ENCODE results near the gene HSP90AB1. TPM values are rescaled to one million over a fixed set of nuclear protein-coding genes. Genes with fewer than 3 reads are reported as not detected.

Gene HSP90AB1
- polyA plus RNA-seq, 1 donor from 2014 or later = 522 TPM

DNA sequence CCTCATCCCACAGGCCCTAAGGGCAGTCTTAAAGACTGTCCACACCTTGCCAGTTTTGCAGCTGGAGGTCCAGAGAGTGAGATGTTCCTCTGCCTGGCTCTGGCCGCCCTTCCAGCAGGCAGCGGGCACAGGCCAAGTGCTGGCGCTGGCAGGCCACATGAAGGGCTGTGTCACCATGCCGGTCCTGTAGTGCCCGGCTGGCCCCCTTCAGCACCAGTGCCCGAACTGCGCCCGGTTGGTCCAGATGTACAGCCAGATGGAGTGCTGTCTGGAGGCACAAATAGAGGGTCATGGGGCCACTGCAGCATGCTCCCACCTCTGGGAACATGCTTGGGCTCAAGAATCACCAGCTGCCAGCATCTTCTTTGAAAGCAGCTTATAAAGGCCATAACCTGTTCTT lies 14.7 kb downstream of the HSP90AB1 start:
- no peak overlapping the region for H3K4me2 ChIP-seq (ENCODE audit: low read length)
- H3K27ac ChIP-seq (ENCODE audit: low read length) = no peak overlapping the region
- TF ChIP-seq, protein P1, sequence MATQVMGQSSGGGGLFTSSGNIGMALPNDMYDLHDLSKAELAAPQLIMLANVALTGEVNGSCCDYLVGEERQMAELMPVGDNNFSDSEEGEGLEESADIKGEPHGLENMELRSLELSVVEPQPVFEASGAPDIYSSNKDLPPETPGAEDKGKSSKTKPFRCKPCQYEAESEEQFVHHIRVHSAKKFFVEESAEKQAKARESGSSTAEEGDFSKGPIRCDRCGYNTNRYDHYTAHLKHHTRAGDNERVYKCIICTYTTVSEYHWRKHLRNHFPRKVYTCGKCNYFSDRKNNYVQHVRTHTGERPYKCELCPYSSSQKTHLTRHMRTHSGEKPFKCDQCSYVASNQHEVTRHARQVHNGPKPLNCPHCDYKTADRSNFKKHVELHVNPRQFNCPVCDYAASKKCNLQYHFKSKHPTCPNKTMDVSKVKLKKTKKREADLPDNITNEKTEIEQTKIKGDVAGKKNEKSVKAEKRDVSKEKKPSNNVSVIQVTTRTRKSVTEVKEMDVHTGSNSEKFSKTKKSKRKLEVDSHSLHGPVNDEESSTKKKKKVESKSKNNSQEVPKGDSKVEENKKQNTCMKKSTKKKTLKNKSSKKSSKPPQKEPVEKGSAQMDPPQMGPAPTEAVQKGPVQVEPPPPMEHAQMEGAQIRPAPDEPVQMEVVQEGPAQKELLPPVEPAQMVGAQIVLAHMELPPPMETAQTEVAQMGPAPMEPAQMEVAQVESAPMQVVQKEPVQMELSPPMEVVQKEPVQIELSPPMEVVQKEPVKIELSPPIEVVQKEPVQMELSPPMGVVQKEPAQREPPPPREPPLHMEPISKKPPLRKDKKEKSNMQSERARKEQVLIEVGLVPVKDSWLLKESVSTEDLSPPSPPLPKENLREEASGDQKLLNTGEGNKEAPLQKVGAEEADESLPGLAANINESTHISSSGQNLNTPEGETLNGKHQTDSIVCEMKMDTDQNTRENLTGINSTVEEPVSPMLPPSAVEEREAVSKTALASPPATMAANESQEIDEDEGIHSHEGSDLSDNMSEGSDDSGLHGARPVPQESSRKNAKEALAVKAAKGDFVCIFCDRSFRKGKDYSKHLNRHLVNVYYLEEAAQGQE (IDR thresholded peaks at IDR 0.05; ENCODE audit: borderline replicate concordance) = no peak
- no peak for TF ChIP-seq EP300 (conservative IDR thresholded peaks at IDR 0.05; ENCODE audit: poor library complexity, severe bottlenecking)
- TF ChIP-seq RAD21 (conservative IDR thresholded peaks at IDR 0.05) = no peak
- no peak for TF ChIP-seq EZH2 (IDR thresholded peaks at IDR 0.05; ENCODE audit: borderline replicate concordance, insufficient read depth, low read length, poor library complexity, severe bottlenecking)
- TF ChIP-seq POLR2AphosphoS5 (IDR thresholded peaks at IDR 0.05) = no peak
- TF ChIP-seq SMC3 (conservative IDR thresholded peaks at IDR 0.05; ENCODE audit: poor library complexity) = no peak
- TF ChIP-seq MXI1 (conservative IDR thresholded peaks at IDR 0.05; ENCODE audit: poor library complexity, severe bottlenecking) = no peak
- TF ChIP-seq TAF1 (IDR thresholded peaks at IDR 0.05; ENCODE audit: low read depth) = no peak
- TF ChIP-seq, protein P2, sequence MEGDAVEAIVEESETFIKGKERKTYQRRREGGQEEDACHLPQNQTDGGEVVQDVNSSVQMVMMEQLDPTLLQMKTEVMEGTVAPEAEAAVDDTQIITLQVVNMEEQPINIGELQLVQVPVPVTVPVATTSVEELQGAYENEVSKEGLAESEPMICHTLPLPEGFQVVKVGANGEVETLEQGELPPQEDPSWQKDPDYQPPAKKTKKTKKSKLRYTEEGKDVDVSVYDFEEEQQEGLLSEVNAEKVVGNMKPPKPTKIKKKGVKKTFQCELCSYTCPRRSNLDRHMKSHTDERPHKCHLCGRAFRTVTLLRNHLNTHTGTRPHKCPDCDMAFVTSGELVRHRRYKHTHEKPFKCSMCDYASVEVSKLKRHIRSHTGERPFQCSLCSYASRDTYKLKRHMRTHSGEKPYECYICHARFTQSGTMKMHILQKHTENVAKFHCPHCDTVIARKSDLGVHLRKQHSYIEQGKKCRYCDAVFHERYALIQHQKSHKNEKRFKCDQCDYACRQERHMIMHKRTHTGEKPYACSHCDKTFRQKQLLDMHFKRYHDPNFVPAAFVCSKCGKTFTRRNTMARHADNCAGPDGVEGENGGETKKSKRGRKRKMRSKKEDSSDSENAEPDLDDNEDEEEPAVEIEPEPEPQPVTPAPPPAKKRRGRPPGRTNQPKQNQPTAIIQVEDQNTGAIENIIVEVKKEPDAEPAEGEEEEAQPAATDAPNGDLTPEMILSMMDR (IDR thresholded peaks at IDR 0.05; ENCODE audit: poor library complexity, severe bottlenecking) = no peak
- no peaks in the 10 kb centered on the region for H3K9me2 ChIP-seq (ENCODE audit: insufficient read depth, low read length)
- H3K36me3 ChIP-seq (ENCODE audit: insufficient read depth, low read length) = no peaks in the 10 kb centered on the region
- no peaks in the 10 kb centered on the region for H3K27me3 ChIP-seq (ENCODE audit: insufficient read depth, low read depth, low read length)
- no peak overlapping the region for H2AFZ ChIP-seq (ENCODE audit: low read depth, low read length)
- H3K9ac ChIP-seq (ENCODE audit: low read length) = no peak overlapping the region
- H3K79me2 ChIP-seq (replicated peaks; ENCODE audit: insufficient read depth, low read length) = peaks cover 19% of the 10 kb centered on the region
- H3F3A ChIP-seq (ENCODE audit: insufficient read depth, low read length, poor library complexity, severe bottlenecking) = no peaks in the 10 kb centered on the region
- H3K4me3 ChIP-seq (ENCODE audit: low read length) = no peak overlapping the region
- no peaks in the 10 kb centered on the region for H3K9me3 ChIP-seq (ENCODE audit: low read length)
- H4K20me1 ChIP-seq (ENCODE audit: insufficient read depth) = peaks cover 4% of the 10 kb centered on the region

DNA sequence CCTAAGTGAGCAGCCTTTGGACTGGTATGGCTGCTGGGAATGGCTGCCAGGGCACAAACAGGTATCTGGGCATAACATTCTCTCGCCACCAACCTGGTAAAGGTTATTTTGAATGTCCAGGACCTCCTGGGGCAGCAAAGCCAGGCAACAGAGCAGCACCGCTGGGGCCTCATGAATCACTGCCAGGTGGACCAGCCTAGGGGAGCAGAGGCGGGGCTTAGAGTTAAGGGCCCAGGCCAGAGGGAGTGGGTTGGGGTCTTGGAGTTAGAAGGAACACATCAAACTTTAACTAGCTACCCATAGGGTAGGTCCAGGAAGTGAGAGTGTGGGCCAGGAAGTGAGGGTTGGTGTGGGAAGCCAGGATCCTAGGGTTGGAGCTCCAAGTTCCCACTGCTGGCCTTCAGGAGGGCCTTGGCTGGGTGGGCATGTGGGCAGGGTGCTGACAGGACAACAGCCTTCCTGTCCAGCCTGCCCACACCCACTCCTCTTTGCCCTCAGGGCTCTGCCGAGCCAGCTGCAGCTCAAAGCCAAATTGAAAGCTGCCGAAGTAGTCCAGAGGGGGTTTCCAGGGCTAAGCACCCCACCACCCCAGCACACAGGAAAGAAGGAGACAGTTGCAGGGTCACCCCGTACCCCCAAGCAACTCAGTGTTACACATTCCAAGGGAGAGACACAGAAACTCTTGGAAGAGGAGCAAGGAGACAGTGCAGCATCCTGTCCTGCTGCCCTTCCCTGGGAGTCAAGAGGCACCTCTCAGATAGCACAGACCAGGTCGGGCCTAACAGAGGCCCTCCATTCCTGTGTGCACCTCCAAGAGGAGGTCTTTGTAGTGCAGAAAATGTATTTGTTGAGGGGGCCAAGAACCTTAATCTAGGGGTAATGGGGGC lies 15.8 kb downstream of the HSP90AB1 start:
- Histone ChIP-seq H3K9ac (ENCODE audit: low read length) (peak overlapping the region; percentile 27), H3K79me2 (replicated peaks; ENCODE audit: insufficient read depth, low read length) (peaks cover 14% of the 10 kb centered on the region), H3K27ac (ENCODE audit: low read length) (no peak overlapping the region), H3K4me2 (ENCODE audit: low read length) (no peak overlapping the region), H3K4me3 (ENCODE audit: low read length) (peak overlapping the region; percentile 96), H3K9me3 (ENCODE audit: low read length) (no peaks in the 10 kb centered on the region), H3F3A (ENCODE audit: insufficient read depth, low read length, poor library complexity, severe bottlenecking) (no peaks in the 10 kb centered on the region), H3K36me3 (ENCODE audit: insufficient read depth, low read length) (no peaks in the 10 kb centered on the region), H3K27me3 (ENCODE audit: insufficient read depth, low read depth, low read length) (no peaks in the 10 kb centered on the region), H4K20me1 (ENCODE audit: insufficient read depth) (peaks cover 4% of the 10 kb centered on the region), H2AFZ (ENCODE audit: low read depth, low read length) (no peak overlapping the region), H3K9me2 (ENCODE audit: insufficient read depth, low read length) (no peaks in the 10 kb centered on the region)
- TF ChIP-seq MXI1 (conservative IDR thresholded peaks at IDR 0.05; ENCODE audit: poor library complexity, severe bottlenecking) (no peak), RAD21 (conservative IDR thresholded peaks at IDR 0.05) (no peak), TAF1 (IDR thresholded peaks at IDR 0.05; ENCODE audit: low read depth) (no peak), POLR2AphosphoS5 (IDR thresholded peaks at IDR 0.05) (no peak), EP300 (conservative IDR thresholded peaks at IDR 0.05; ENCODE audit: poor library complexity, severe bottlenecking) (no peak), EZH2 (IDR thresholded peaks at IDR 0.05; ENCODE audit: borderline replicate concordance, insufficient read depth, low read length, poor library complexity, severe bottlenecking) (no peak), SMC3 (conservative IDR thresholded peaks at IDR 0.05; ENCODE audit: poor library complexity) (no peak)
- TF ChIP-seq, protein P2 (IDR thresholded peaks at IDR 0.05; ENCODE audit: poor library complexity, severe bottlenecking) = no peak
- TF ChIP-seq, protein P1 (IDR thresholded peaks at IDR 0.05; ENCODE audit: borderline replicate concordance) = no peak

Measured in neural cell (in vitro differentiated cells).